HepG2 (cell line): ENCODE results near the gene TIRAP. TPM values are rescaled to one million over a fixed set of nuclear protein-coding genes. Genes with fewer than 3 reads are reported as not detected.

Experiments used
- CREM ChIP-seq, 2 experiments: sonication (generic) in 1 of 2; formaldehyde crosslinking in 1 of 2; IDR thresholded peaks; 2 replicates each; pipeline versions ENCODE4 v1.4.0 to v1.6.1; 2016 to 2020; ENCODE audit warnings: antibody characterized with exemption in 1 of 2, mild to moderate bottlenecking in 1 of 2, missing genetic modification reagents in 1 of 2
- DPF2 ChIP-seq: sonication (generic); formaldehyde crosslinking; IDR thresholded peaks from 2 replicates; pipeline ENCODE4 v1.4.0; 2020; ENCODE audit warnings: mild to moderate bottlenecking, low read depth, missing genetic modification reagents, borderline replicate concordance
- DRAP1 ChIP-seq: IDR thresholded peaks from 2 replicates; pipeline ENCODE4 v1.6.1; 2016; ENCODE audit warnings: missing genetic modification reagents, missing compliant biosample characterization
- FOXP1 ChIP-seq, 2 experiments: fragments of 450-650 bp in 1 of 2; IDR thresholded peaks; 2 replicates each; pipeline ENCODE4 v1.6.1; 2017 to 2018; ENCODE audit warnings: antibody characterized with exemption in 1 of 2
- ISL2 ChIP-seq: sonication (generic); formaldehyde crosslinking; IDR thresholded peaks from 2 replicates; pipeline ENCODE4 v1.5.0; 2020; ENCODE audit warnings: missing genetic modification reagents
- MEIS1 ChIP-seq: sonication (generic); formaldehyde crosslinking; IDR thresholded peaks from 2 replicates; pipeline ENCODE4 v1.9.0; 2021; ENCODE audit warnings: mild to moderate bottlenecking, missing genetic modification reagents, moderate library complexity, borderline replicate concordance
- MTA3 ChIP-seq: sonication (generic); formaldehyde crosslinking; IDR thresholded peaks from 2 replicates; pipeline ENCODE4 v1.4.0; 2020; ENCODE audit warnings: missing genetic modification reagents
- NFKB2 ChIP-seq: sonication (generic); formaldehyde crosslinking; IDR thresholded peaks from 2 replicates; pipeline ENCODE4 v1.4.0; 2020; ENCODE audit warnings: missing genetic modification reagents, borderline replicate concordance
- POLR2A ChIP-seq, 2 experiments: IDR thresholded peaks; 2 replicates each; pipeline ENCODE4 v1.6.1; 2011; ENCODE audit warnings: low read depth in 2 of 2, low read length in 2 of 2, mild to moderate bottlenecking in 1 of 2, moderate library complexity in 1 of 2; ENCODE audit not compliant: insufficient read depth in 1 of 2
- POLR2AphosphoS2 ChIP-seq: IDR thresholded peaks from 2 replicates; pipeline ENCODE4 v1.6.1; 2011; ENCODE audit warnings: low read depth, low read length, improper control_type of control experiment
- REPIN1 ChIP-seq: sonication (generic); formaldehyde crosslinking; IDR thresholded peaks from 2 replicates; pipeline ENCODE4 v1.8.0; 2022; ENCODE audit warnings: missing genetic modification reagents, low read depth, mild to moderate bottlenecking, borderline replicate concordance
- RFXANK ChIP-seq: IDR thresholded peaks from 2 replicates; pipeline ENCODE4 v1.6.1; 2016
- RXRA ChIP-seq: sonication (generic); formaldehyde crosslinking; IDR thresholded peaks from 2 replicates; pipeline ENCODE4 v1.5.1; 2020; ENCODE audit warnings: missing genetic modification reagents
- SETDB1 ChIP-seq: sonication (generic); formaldehyde crosslinking; IDR thresholded peaks from 2 replicates; pipeline ENCODE4 v1.5.1; 2020; ENCODE audit warnings: missing genetic modification reagents, mild to moderate bottlenecking, borderline replicate concordance
- STAT5B ChIP-seq: sonication (generic); formaldehyde crosslinking; IDR thresholded peaks from 2 replicates; pipeline ENCODE4 v1.4.0; 2020; ENCODE audit warnings: missing genetic modification reagents
- SYNCRIP ChIP-seq: fragments of 200-400 bp; formaldehyde crosslinking; IDR thresholded peaks from 2 replicates; pipeline ENCODE4 v1.6.1; 2018; ENCODE audit warnings: mild to moderate bottlenecking, low read depth, low read length; ENCODE audit not compliant: insufficient read depth
- TBX2 ChIP-seq: sonication (generic); formaldehyde crosslinking; IDR thresholded peaks from 2 replicates; pipeline ENCODE4 v1.5.0; 2020; ENCODE audit warnings: missing genetic modification reagents, mild to moderate bottlenecking, borderline replicate concordance
- TBX3 ChIP-seq: fragments of 450-650 bp; IDR thresholded peaks from 2 replicates; pipeline ENCODE4 v1.6.1; 2017; ENCODE audit warnings: antibody characterized with exemption, mild to moderate bottlenecking, inconsistent platforms, borderline replicate concordance
- TOPORS ChIP-seq: sonication (generic); formaldehyde crosslinking; IDR thresholded peaks from 2 replicates; pipeline ENCODE4 v1.8.0; 2023; ENCODE audit warnings: mild to moderate bottlenecking, missing genetic modification reagents
- ZBTB43 ChIP-seq: sonication (generic); formaldehyde crosslinking; conservative IDR thresholded peaks from 2 replicates; pipeline ENCODE4 v1.4.0; 2020; ENCODE audit warnings: missing genetic modification reagents
- ZNF275 ChIP-seq: sonication (generic); formaldehyde crosslinking; IDR thresholded peaks from 2 replicates; pipeline ENCODE4 v1.8.0; 2022; ENCODE audit warnings: missing genetic modification reagents, mild to moderate bottlenecking, inconsistent platforms, borderline replicate concordance
- ZNF331 ChIP-seq: sonication (generic); formaldehyde crosslinking; IDR thresholded peaks from 2 replicates; pipeline ENCODE4 v1.4.0; 2020; ENCODE audit warnings: missing genetic modification reagents
- ZNF510 ChIP-seq: sonication (generic); formaldehyde crosslinking; IDR thresholded peaks from 2 replicates; pipeline ENCODE4 v1.4.0; 2020; ENCODE audit warnings: low read depth, mild to moderate bottlenecking, missing genetic modification reagents
- ZNF598 ChIP-seq: sonication (generic); formaldehyde crosslinking; IDR thresholded peaks from 2 replicates; pipeline ENCODE4 v1.5.1; 2020; ENCODE audit warnings: mild to moderate bottlenecking, missing genetic modification reagents, borderline replicate concordance
- polyA plus RNA-seq, 8 experiments: library from polyadenylated mRNA; depleted of rRNA in 3 of 8; stranded (reverse) in 7 of 8; unstranded in 1 of 8; fragments of >200 nt; fragmentation: Illumina TruSeq in 4 of 8; extraction: Trizol in 4 of 8; gene quantifications; 2 replicates each; pipeline versions ENCODE4 v1.2.1 to v1.2.3, GENCODE V29; 2011 to 2016; ENCODE audit warnings: low read depth in 4 of 8, missing spikeins in 1 of 8, mixed read lengths in 1 of 8; ENCODE audit not compliant: insufficient read depth in 1 of 8
- total RNA-seq, 5 experiments: library from RNA; depleted of rRNA; stranded (reverse); fragments of >200 nt; fragmentation: Illumina TruSeq; extraction: Trizol; gene quantifications; 2 replicates each; pipeline ENCODE4 v1.2.3, GENCODE V29; 2016; ENCODE audit warnings: low read depth in 1 of 5
- TF ChIP-seq, protein P1 (sequence below): sonication (generic); formaldehyde crosslinking; IDR thresholded peaks from 2 replicates; pipeline ENCODE4 v1.4.0; 2020; ENCODE audit warnings: missing genetic modification reagents, borderline replicate concordance

The TIRAP gene
- total and polyA plus RNA-seq, 2 of the 13 experiments (the other 11 are each of a cell fraction or from before 2014, with no cell fraction given), result 5.4 to 5.7 TPM

GRCh38 chr11:126282361-126282735 lies 545 bp upstream of the TIRAP start (continued):
- no peak for TF ChIP-seq ZNF275 (CRISPR knock-in tag)
- no peak for TF ChIP-seq STAT5B (CRISPR knock-in tag)
- no peak for TF ChIP-seq DRAP1
- TF ChIP-seq DPF2 (CRISPR knock-in tag), result no peak
- TF ChIP-seq ZNF510 (CRISPR knock-in tag), result 0 out of 2 replicates have a peak, but pooled peaks have one; percentile 12
- TF ChIP-seq POLR2AphosphoS2, result no peak
- TF ChIP-seq TOPORS (CRISPR knock-in tag), result 0 out of 2 replicates have a peak, but pooled peaks have one; percentile 8
- TF ChIP-seq MTA3, result no peak
- no peak for TF ChIP-seq RFXANK (CRISPR knock-in tag)
- TF ChIP-seq ZNF598 (CRISPR knock-in tag), result no peak
- TF ChIP-seq RXRA (CRISPR knock-in tag), result peak; percentile 51; the same call in 1 of the 2 replicates
- no peak for TF ChIP-seq REPIN1 (CRISPR knock-in tag)
- TF ChIP-seq, protein P1, sequence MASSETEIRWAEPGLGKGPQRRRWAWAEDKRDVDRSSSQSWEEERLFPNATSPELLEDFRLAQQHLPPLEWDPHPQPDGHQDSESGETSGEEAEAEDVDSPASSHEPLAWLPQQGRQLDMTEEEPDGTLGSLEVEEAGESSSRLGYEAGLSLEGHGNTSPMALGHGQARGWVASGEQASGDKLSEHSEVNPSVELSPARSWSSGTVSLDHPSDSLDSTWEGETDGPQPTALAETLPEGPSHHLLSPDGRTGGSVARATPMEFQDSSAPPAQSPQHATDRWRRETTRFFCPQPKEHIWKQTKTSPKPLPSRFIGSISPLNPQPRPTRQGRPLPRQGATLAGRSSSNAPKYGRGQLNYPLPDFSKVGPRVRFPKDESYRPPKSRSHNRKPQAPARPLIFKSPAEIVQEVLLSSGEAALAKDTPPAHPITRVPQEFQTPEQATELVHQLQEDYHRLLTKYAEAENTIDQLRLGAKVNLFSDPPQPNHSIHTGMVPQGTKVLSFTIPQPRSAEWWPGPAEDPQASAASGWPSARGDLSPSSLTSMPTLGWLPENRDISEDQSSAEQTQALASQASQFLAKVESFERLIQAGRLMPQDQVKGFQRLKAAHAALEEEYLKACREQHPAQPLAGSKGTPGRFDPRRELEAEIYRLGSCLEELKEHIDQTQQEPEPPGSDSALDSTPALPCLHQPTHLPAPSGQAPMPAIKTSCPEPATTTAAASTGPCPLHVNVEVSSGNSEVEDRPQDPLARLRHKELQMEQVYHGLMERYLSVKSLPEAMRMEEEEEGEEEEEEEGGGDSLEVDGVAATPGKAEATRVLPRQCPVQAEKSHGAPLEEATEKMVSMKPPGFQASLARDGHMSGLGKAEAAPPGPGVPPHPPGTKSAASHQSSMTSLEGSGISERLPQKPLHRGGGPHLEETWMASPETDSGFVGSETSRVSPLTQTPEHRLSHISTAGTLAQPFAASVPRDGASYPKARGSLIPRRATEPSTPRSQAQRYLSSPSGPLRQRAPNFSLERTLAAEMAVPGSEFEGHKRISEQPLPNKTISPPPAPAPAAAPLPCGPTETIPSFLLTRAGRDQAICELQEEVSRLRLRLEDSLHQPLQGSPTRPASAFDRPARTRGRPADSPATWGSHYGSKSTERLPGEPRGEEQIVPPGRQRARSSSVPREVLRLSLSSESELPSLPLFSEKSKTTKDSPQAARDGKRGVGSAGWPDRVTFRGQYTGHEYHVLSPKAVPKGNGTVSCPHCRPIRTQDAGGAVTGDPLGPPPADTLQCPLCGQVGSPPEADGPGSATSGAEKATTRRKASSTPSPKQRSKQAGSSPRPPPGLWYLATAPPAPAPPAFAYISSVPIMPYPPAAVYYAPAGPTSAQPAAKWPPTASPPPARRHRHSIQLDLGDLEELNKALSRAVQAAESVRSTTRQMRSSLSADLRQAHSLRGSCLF (CRISPR knock-in tag), result no peak
- no peak for TF ChIP-seq MEIS1
- TF ChIP-seq SETDB1 (CRISPR knock-in tag), result no peak
- 0 out of 2 replicates have a peak, but pooled peaks have one; percentile 60 for TF ChIP-seq NFKB2
- TF ChIP-seq ISL2 (CRISPR knock-in tag), result no peak
- TF ChIP-seq POLR2A (IDR thresholded peaks at IDR 0.05; ENCODE audit: insufficient read depth in 1 of 2, low read depth in 2 of 2, low read length in 2 of 2), result no peak
- no peak for TF ChIP-seq FOXP1 (IDR thresholded peaks at IDR 0.05)
- no peak for TF ChIP-seq FOXP1 (CRISPR knock-in tag; IDR thresholded peaks at IDR 0.05)
- no peak for TF ChIP-seq TBX3
- no peak for TF ChIP-seq SYNCRIP
- TF ChIP-seq TBX2, result 0 out of 2 replicates have a peak, but pooled peaks have one; percentile 46
- TF ChIP-seq ZNF331, result no peak
- TF ChIP-seq ZBTB43 (CRISPR knock-in tag), result no peak
- no peak for TF ChIP-seq CREM (IDR thresholded peaks at IDR 0.05)
- TF ChIP-seq CREM (CRISPR knock-in tag; IDR thresholded peaks at IDR 0.05), result no peak
